ENCODE data around the gene EEFSEC.

DNA sequence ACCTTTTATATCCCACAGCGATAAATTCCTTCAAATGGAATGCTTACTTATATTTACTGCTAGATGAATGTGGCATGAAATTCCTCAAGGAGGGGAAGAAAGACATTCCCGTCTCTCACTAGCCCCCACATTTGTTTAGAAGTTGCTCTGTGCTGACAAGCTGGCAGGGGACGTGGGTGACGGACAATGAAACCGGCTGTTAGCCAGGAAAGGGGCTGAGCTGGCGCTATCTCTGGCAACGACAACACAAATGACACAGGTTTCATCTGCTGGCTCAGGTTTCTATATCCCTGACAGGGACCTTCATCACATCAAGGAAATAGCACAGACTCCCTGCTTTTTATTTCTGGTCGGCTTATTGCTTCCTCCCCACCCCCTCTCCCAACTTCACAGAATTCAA lies 45.4 kb upstream of the EEFSEC start:
- TF ChIP-seq, protein P1, sequence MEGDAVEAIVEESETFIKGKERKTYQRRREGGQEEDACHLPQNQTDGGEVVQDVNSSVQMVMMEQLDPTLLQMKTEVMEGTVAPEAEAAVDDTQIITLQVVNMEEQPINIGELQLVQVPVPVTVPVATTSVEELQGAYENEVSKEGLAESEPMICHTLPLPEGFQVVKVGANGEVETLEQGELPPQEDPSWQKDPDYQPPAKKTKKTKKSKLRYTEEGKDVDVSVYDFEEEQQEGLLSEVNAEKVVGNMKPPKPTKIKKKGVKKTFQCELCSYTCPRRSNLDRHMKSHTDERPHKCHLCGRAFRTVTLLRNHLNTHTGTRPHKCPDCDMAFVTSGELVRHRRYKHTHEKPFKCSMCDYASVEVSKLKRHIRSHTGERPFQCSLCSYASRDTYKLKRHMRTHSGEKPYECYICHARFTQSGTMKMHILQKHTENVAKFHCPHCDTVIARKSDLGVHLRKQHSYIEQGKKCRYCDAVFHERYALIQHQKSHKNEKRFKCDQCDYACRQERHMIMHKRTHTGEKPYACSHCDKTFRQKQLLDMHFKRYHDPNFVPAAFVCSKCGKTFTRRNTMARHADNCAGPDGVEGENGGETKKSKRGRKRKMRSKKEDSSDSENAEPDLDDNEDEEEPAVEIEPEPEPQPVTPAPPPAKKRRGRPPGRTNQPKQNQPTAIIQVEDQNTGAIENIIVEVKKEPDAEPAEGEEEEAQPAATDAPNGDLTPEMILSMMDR (IDR thresholded peaks at IDR 0.05) = no peak
- TF ChIP-seq POLR2AphosphoS5 (IDR thresholded peaks at IDR 0.05) (peak in 1 of 2 donors; percentile 22), EP300 (IDR thresholded peaks at IDR 0.05) (no peak), POLR2A (IDR thresholded peaks at IDR 0.05) (no peak)
